ENCODE data around the gene TEX22.

Gene TEX22

DNA sequence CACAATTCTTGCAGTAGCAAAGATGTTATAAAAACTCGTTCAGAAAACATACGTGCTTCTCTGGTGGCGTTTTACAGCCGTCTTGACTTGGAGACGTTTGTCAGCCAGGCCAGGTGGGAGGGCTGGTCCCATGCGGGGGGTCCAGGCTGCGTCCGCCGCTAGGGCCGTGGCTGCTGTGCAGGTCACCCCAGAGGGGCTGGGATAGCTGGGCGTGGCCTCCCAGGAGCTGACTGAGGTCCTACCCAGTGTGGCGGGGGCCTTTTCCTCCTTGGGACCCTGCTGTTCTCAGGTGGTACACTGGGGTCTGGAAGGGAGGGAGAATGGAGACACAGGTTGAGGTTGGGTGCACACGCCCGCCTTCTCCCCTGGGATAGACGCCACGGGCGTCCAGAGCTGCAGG, 46.5 kb downstream of the TEX22 start:
- no peak overlapping the region for H3K18ac ChIP-seq (ENCODE audit: low read length)
- H3K79me1 ChIP-seq (ENCODE audit: low read length): peaks cover 17% of the 10 kb centered on the region
- no peak overlapping the region for H4K8ac ChIP-seq (ENCODE audit: low read depth, low read length)
- H2BK120ac ChIP-seq (ENCODE audit: low read depth, low read length): no peak overlapping the region
- H3K56ac ChIP-seq (ENCODE audit: low read length): no peak overlapping the region
- no peak overlapping the region for H3K4me2 ChIP-seq (ENCODE audit: low read length)
- no peak overlapping the region for H2BK15ac ChIP-seq (replicated peaks; ENCODE audit: low read depth)
- no peak overlapping the region for H2AK5ac ChIP-seq (ENCODE audit: low read length)
- H3K4me3 ChIP-seq (ENCODE audit: low read length): no peak overlapping the region
- no peak overlapping the region for H3K4ac ChIP-seq (ENCODE audit: low read depth, low read length)
- H3K27ac ChIP-seq (ENCODE audit: low read depth, low read length): no peak overlapping the region
- no peak overlapping the region for H3K9ac ChIP-seq (ENCODE audit: low read length)
- WGBS (ENCODE audit: extremely low coverage, insufficient coverage, low lambda C conversion rate): no CpG with 5 or more reads among the region's 17 CpGs
- DNase-seq: no peak
- H3K4me1 ChIP-seq (ENCODE audit: control insufficient read depth, low read depth, low read length): no peaks in the 10 kb centered on the region
- H2BK5ac ChIP-seq (ENCODE audit: low read length): no peak overlapping the region
- no peaks in the 10 kb centered on the region for H3K36me3 ChIP-seq (ENCODE audit: control insufficient read depth, insufficient read depth, low read length)
- no peaks in the 10 kb centered on the region for H3K27me3 ChIP-seq (ENCODE audit: insufficient read depth, low read length, poor library complexity)
- H3K79me2 ChIP-seq (ENCODE audit: control insufficient read depth, insufficient read depth, low read length): peaks cover 2% of the 10 kb centered on the region
- no peak overlapping the region for H3K23ac ChIP-seq (ENCODE audit: low read length)
- no peak overlapping the region for H4K5ac ChIP-seq (ENCODE audit: low read length)

DNA sequence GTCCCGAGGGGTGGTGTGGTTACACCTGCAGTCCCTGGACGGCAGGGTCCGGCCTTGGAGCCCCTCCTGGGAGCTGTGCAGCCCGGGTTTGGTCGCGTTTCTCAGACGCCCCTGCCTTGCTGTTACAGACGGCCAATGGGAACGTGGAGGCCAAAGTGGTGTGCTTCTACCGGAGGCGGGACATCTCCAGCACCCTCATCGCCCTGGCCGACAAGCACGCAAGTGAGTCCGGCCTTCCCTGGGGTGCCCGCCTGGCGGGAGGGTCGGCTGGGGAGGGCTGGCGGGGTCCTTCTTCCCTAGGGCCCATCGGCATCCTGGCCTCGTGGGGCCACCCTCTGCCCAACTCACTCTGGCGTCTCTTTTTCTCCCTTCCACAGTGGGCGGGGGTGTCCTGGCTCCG, 47.0 kb downstream of the TEX22 start:
- Histone ChIP-seq H3K27me3 (ENCODE audit: insufficient read depth, low read length, poor library complexity) (no peaks in the 10 kb centered on the region), H3K18ac (ENCODE audit: low read length) (no peak overlapping the region), H3K27ac (ENCODE audit: low read depth, low read length) (no peak overlapping the region), H2BK5ac (ENCODE audit: low read length) (no peak overlapping the region), H3K79me1 (ENCODE audit: low read length) (peaks cover 13% of the 10 kb centered on the region), H3K36me3 (ENCODE audit: control insufficient read depth, insufficient read depth, low read length) (no peaks in the 10 kb centered on the region), H3K56ac (ENCODE audit: low read length) (no peak overlapping the region), H3K4me1 (ENCODE audit: control insufficient read depth, low read depth, low read length) (no peaks in the 10 kb centered on the region), H3K4me2 (ENCODE audit: low read length) (no peak overlapping the region), H4K8ac (ENCODE audit: low read depth, low read length) (no peak overlapping the region), H2BK120ac (ENCODE audit: low read depth, low read length) (no peak overlapping the region), H3K23ac (ENCODE audit: low read length) (no peak overlapping the region), H2BK15ac (replicated peaks; ENCODE audit: low read depth) (no peak overlapping the region), H4K5ac (ENCODE audit: low read length) (no peak overlapping the region), H2AK5ac (ENCODE audit: low read length) (no peak overlapping the region), H3K4me3 (ENCODE audit: low read length) (no peak overlapping the region), H3K4ac (ENCODE audit: low read depth, low read length) (no peak overlapping the region), H3K79me2 (ENCODE audit: control insufficient read depth, insufficient read depth, low read length) (peaks cover 2% of the 10 kb centered on the region), H3K9ac (ENCODE audit: low read length) (no peak overlapping the region)
- WGBS (ENCODE audit: extremely low coverage, insufficient coverage, low lambda C conversion rate): no CpG with 5 or more reads among the region's 24 CpGs
- no peak for DNase-seq

DNA sequence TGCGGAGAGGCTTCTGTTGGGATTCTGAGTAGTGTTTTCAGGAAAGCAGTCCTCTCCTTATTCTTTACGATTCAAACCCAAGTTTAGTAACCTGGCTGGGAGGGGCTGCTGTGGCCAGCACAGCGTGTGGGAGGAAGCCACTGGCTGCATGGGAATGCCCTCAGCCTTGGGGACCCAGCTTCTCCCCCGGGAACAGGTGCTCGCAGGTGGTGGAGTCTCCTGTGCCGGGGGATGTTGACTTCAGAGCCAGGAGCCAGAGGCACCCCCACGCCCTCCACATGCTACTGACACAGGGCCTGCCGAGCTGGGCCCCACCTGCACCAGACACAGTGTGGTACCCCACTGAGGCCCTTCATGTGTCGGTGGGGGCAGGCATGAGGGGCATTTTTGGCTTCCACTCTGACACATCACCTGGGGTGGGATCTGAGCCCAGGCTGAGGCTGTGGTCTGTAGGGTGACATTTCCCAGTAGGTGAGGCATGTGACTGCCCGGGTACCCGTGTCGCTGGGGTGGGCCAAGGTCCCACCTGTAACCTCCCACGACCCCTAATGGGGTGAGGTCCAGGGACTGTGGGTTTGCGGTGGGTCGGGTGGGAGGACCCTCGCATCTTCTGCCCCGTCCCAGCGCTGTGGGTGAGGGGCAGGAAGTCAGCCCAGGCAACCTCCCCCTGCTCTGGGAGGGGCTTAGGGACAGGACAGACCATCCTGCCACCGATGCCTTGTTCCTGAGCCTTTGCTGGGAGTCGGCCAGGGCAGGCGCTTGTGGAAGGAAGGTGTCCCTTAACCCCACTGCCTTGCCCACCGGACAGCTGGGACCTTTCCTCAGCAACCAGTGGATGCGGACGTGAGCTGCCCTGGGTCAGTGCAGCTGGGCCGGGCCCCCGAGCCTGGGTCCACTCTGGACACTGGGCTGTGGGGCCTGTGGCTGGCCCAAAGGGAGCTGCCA, 47.8 kb downstream of the TEX22 start:
- no peak overlapping the region for H2BK15ac ChIP-seq (replicated peaks; ENCODE audit: low read depth)
- no peak overlapping the region for H3K9ac ChIP-seq (ENCODE audit: low read length)
- H2BK5ac ChIP-seq (ENCODE audit: low read length): no peak overlapping the region
- H2AK5ac ChIP-seq (ENCODE audit: low read length): no peak overlapping the region
- H3K4ac ChIP-seq (ENCODE audit: low read depth, low read length): no peak overlapping the region
- no peak overlapping the region for H3K18ac ChIP-seq (ENCODE audit: low read length)
- H2BK120ac ChIP-seq (ENCODE audit: low read depth, low read length): no peak overlapping the region
- WGBS (ENCODE audit: extremely low coverage, insufficient coverage, low lambda C conversion rate): no CpG with 5 or more reads among the region's 26 CpGs
- H3K56ac ChIP-seq (ENCODE audit: low read length): no peak overlapping the region
- no peaks in the 10 kb centered on the region for H3K27me3 ChIP-seq (ENCODE audit: insufficient read depth, low read length, poor library complexity)
- no peak overlapping the region for H4K8ac ChIP-seq (ENCODE audit: low read depth, low read length)
- H3K79me2 ChIP-seq (ENCODE audit: control insufficient read depth, insufficient read depth, low read length): no peaks in the 10 kb centered on the region
- no peaks in the 10 kb centered on the region for H3K4me1 ChIP-seq (ENCODE audit: control insufficient read depth, low read depth, low read length)
- H4K5ac ChIP-seq (ENCODE audit: low read length): no peak overlapping the region
- H3K23ac ChIP-seq (ENCODE audit: low read length): no peak overlapping the region
- no peak overlapping the region for H3K4me3 ChIP-seq (ENCODE audit: low read length)
- no peak for DNase-seq
- no peak overlapping the region for H3K4me2 ChIP-seq (ENCODE audit: low read length)
- no peak overlapping the region for H3K27ac ChIP-seq (ENCODE audit: low read depth, low read length)
- peaks cover 12% of the 10 kb centered on the region for H3K79me1 ChIP-seq (ENCODE audit: low read length)
- peaks cover 4% of the 10 kb centered on the region for H3K36me3 ChIP-seq (ENCODE audit: control insufficient read depth, insufficient read depth, low read length)

- Histone ChIP-seq H3K4me1 (ENCODE audit: control insufficient read depth, low read depth, low read length) (no peaks in the 10 kb centered on the region), H3K23ac (ENCODE audit: low read length) (no peak overlapping the region), H2AK5ac (ENCODE audit: low read length) (no peak overlapping the region), H3K9ac (ENCODE audit: low read length) (no peak overlapping the region), H3K4me3 (ENCODE audit: low read length) (no peak overlapping the region), H3K79me2 (ENCODE audit: control insufficient read depth, insufficient read depth, low read length) (no peaks in the 10 kb centered on the region), H3K27ac (ENCODE audit: low read depth, low read length) (no peak overlapping the region), H3K56ac (ENCODE audit: low read length) (no peak overlapping the region), H3K36me3 (ENCODE audit: control insufficient read depth, insufficient read depth, low read length) (peaks cover 4% of the 10 kb centered on the region), H3K27me3 (ENCODE audit: insufficient read depth, low read length, poor library complexity) (no peaks in the 10 kb centered on the region), H2BK120ac (ENCODE audit: low read depth, low read length) (no peak overlapping the region), H4K5ac (ENCODE audit: low read length) (no peak overlapping the region), H3K4me2 (ENCODE audit: low read length) (no peak overlapping the region), H3K79me1 (ENCODE audit: low read length) (peaks cover 12% of the 10 kb centered on the region), H3K18ac (ENCODE audit: low read length) (no peak overlapping the region), H2BK15ac (replicated peaks; ENCODE audit: low read depth) (no peak overlapping the region), H2BK5ac (ENCODE audit: low read length) (no peak overlapping the region), H3K4ac (ENCODE audit: low read depth, low read length) (no peak overlapping the region), H4K8ac (ENCODE audit: low read depth, low read length) (no peak overlapping the region)
- no CpG with 5 or more reads among the region's 14 CpGs for WGBS (ENCODE audit: extremely low coverage, insufficient coverage, low lambda C conversion rate)
- DNase-seq: no peak
Observed at GRCh38 chr14:105446971-105447370, 48.6 kb downstream of the TEX22 start.

DNA sequence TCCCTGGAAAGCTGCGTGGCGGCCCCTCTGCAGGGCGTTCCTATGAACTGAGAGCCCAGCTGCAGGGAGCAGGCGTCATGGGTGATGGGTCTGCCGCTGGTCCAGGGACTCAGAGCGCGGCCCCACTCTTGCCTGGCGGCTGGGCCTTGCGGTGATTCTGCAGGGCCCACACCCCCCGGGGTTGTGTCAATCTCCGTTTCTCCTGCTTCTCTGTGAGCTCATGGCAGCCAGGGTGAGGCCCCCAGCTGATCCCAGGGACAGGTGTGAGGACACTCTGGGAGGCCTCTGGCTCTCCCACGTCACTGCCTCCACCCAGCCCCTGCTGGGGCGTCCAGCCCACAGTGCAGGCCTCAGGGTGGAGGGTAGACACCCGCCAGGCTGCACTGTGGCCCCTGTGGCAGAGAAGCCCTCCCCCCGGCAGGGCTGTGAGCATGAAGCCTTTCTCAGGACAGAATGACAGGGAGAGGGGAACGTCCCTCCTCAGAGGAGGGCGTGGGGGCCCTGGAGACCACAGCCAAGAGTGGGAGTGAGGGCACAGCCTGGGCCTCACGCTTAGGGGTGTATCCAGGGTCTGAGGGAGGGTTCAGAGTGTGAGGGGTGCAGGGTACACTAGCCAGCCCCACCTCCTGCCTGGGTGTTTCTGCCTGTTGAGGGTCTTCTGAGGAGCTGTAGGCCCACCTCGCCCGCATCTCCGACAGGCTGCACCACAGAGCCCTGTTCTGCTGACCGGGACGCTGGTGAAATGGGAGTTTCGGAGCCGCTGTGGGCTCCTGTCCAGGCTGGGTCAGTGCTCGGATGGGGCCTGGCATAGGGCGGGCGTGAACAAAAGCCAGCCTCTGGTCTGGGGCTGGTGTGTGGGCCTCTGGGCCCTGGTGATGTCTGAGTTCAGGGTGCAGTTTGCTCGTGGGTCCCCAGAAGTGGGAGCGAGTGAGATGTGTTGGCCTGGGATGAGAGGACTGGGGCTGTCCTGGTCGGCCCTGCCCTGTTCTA, 49.6 kb downstream of the TEX22 start:
- Histone ChIP-seq H3K23ac (ENCODE audit: low read length) (no peak overlapping the region), H2BK120ac (ENCODE audit: low read depth, low read length) (no peak overlapping the region), H3K4ac (ENCODE audit: low read depth, low read length) (no peak overlapping the region), H3K79me1 (ENCODE audit: low read length) (peaks cover 12% of the 10 kb centered on the region), H3K36me3 (ENCODE audit: control insufficient read depth, insufficient read depth, low read length) (peaks cover 8% of the 10 kb centered on the region), H4K5ac (ENCODE audit: low read length) (no peak overlapping the region), H3K4me3 (ENCODE audit: low read length) (no peak overlapping the region), H4K8ac (ENCODE audit: low read depth, low read length) (no peak overlapping the region), H2BK15ac (replicated peaks; ENCODE audit: low read depth) (no peak overlapping the region), H3K79me2 (ENCODE audit: control insufficient read depth, insufficient read depth, low read length) (no peaks in the 10 kb centered on the region), H3K27me3 (ENCODE audit: insufficient read depth, low read length, poor library complexity) (no peaks in the 10 kb centered on the region), H3K4me2 (ENCODE audit: low read length) (no peak overlapping the region), H3K56ac (ENCODE audit: low read length) (no peak overlapping the region), H3K9ac (ENCODE audit: low read length) (no peak overlapping the region), H3K27ac (ENCODE audit: low read depth, low read length) (no peak overlapping the region), H3K18ac (ENCODE audit: low read length) (no peak overlapping the region), H2BK5ac (ENCODE audit: low read length) (no peak overlapping the region), H3K4me1 (ENCODE audit: control insufficient read depth, low read depth, low read length) (no peaks in the 10 kb centered on the region), H2AK5ac (ENCODE audit: low read length) (no peak overlapping the region)
- WGBS (ENCODE audit: extremely low coverage, insufficient coverage, low lambda C conversion rate): no CpG with 5 or more reads among the region's 31 CpGs
- DNase-seq: no peak
